ENCODE results near the gene OSTF1. TPM values are rescaled to one million over a fixed set of nuclear protein-coding genes. Genes with fewer than 3 reads are reported as not detected.
A peak's percentile ranks its signal among the peaks of the same experiment; 100 is the strongest.

Gene OSTF1
- total and polyA plus RNA-seq, 10 of the 15 experiments (the other 5 are each of a cell fraction or from before 2014, with no cell fraction given) = 36.2 to 82.4 (median 46.9) TPM

GRCh38 chr9:75039009-75039408, 49.3 kb upstream of the OSTF1 start (continued):
- TF ChIP-seq MXI1 (IDR thresholded peaks at IDR 0.05; ENCODE audit: low read depth, low read length) (no peak), ZNF687 (IDR thresholded peaks at IDR 0.05) (no peak), WRNIP1 (IDR thresholded peaks at IDR 0.05; ENCODE audit: borderline replicate concordance, low read depth, low read length) (no peak), CHD1 (IDR thresholded peaks at IDR 0.05; ENCODE audit: low read depth, low read length) (no peak), NR2C1 (IDR thresholded peaks at IDR 0.05) (no peak)

GRCh38 chr9:75039801-75040200, 48.5 kb upstream of the OSTF1 start:
- DNase-seq (ENCODE audit: low read depth, low spot score) (no peak), ATAC-seq (peak; percentile 68), FAIRE-seq (no peak)
- intact Hi-C loops (cut with micrococcal nuclease; ENCODE audit: unreplicated experiment) = no loop called here
- Histone ChIP-seq H3K4me1 (ENCODE audit: control insufficient read depth, insufficient read depth, low read length) (no peaks in the 10 kb centered on the region), H3K4me3 (no peak overlapping the region), H3K9me3 (replicated peaks; ENCODE audit: control insufficient read depth, insufficient read depth, low read length) (no peaks in the 10 kb centered on the region), H3K9ac (ENCODE audit: control insufficient read depth, insufficient read depth, low read length) (no peak overlapping the region), H3K4me2 (ENCODE audit: control insufficient read depth, insufficient read depth) (no peak overlapping the region), H2AFZ (ENCODE audit: control insufficient read depth, low read depth, low read length) (no peak overlapping the region), H3K27ac (ENCODE audit: control insufficient read depth, insufficient read depth) (no peak overlapping the region), H3K79me2 (ENCODE audit: control insufficient read depth, insufficient read depth, low read length) (no peaks in the 10 kb centered on the region), H4K20me1 (ENCODE audit: control insufficient read depth, insufficient read depth) (no peaks in the 10 kb centered on the region), H3K27me3 (replicated peaks in 1 of 2; ENCODE audit: control insufficient read depth in 2 of 2, insufficient read depth in 2 of 2, low read length in 1 of 2) (no peaks in the 10 kb centered on the region), H3K36me3 (ENCODE audit: control insufficient read depth in 2 of 2, insufficient read depth in 2 of 2, low read length in 1 of 2) (no peaks in the 10 kb centered on the region)
- SMC1A ChIA-PET (ENCODE audit: uncharacterized antibody, unreplicated experiment) = interaction anchor here (1.0 to 1.4 kb wide), 2 partner anchors 10 to 15 kb away, joined by 5 read pairs; no protein-coding TSS in a partner anchor
- in situ Hi-C loops (cut with MboI) = no loop called here
- CTCF ChIA-PET = interaction anchor here (0.9 to 1.7 kb wide), 2 partner anchors 11 to 267 kb away, joined by 3 to 5 read pairs; partner anchors contain the start of gene CARNMT1
- TF ChIP-seq POLR2AphosphoS5 (IDR thresholded peaks at IDR 0.05; ENCODE audit: low read length) (no peak), FOXM1 (IDR thresholded peaks at IDR 0.05; ENCODE audit: low read depth, low read length) (no peak), ESRRA (IDR thresholded peaks at IDR 0.05; ENCODE audit: low read length) (no peak), E4F1 (IDR thresholded peaks at IDR 0.05; ENCODE audit: borderline replicate concordance, partially characterized antibody) (no peak), RB1 (IDR thresholded peaks at IDR 0.05; ENCODE audit: borderline replicate concordance) (no peak), POLR2AphosphoS2 (IDR thresholded peaks at IDR 0.05; ENCODE audit: low read depth, low read length) (no peak), CHD2 (IDR thresholded peaks at IDR 0.05; ENCODE audit: borderline replicate concordance, low read depth, low read length) (no peak), FOXK2 (IDR thresholded peaks at IDR 0.05) (no peak)
- POLR2A ChIA-PET = no interaction called here
- BruUV-seq (replicated peaks) = no TSS peak
- WGBS (ENCODE audit: insufficient coverage, insufficient replicate concordance, low lambda C conversion rate, missing lambda C conversion rate) = 0% methylated on average over 3 of the region's 3 CpGs
- RAD21 ChIA-PET (ENCODE audit: unreplicated experiment) = interaction anchor here (1.2 to 1.5 kb wide), 2 partner anchors 12 to 13 kb away, joined by 3 read pairs; partner anchors contain the start of gene CARNMT1

All from GM12878 (cell line).